ENCODE measurements around the gene IGFBP4. TPM values are rescaled to one million over a fixed set of nuclear protein-coding genes. Genes with fewer than 3 reads are reported as not detected.

The IGFBP4 gene
- total and polyA plus RNA-seq, 10 donors = 49.3 to 537 (median 307) TPM

- peak in 3 of 11 experiments; percentile 7 to 17 (median 14) for TF ChIP-seq CTCF (IDR thresholded peaks at IDR 0.05 in 8 of 11, conservative IDR thresholded peaks at IDR 0.05 in 3 of 11)
- TF ChIP-seq POLR2A (IDR thresholded peaks at IDR 0.05) = no peak
Measured at GRCh38 chr17:40443988-40444899, 994 bp downstream of the IGFBP4 start.

GRCh38 chr17:40445751-40446468 lies 2.7 kb downstream of the IGFBP4 start:
- Histone ChIP-seq H3K4me1 (peaks cover 27 to 93% (median 79%) of the 10 kb centered on the region in 6 donors), H3K4me3 (peak overlapping the region; percentile 39 to 92 (median 75)), H3K36me3 (no peaks in the 10 kb centered on the region), H3K9me3 (no peaks in the 10 kb centered on the region), H3K27ac (peak overlapping the region; percentile 45 to 90 (median 84)), H3K27me3 (replicated peaks in 1 of 7) (peaks cover 0 to 26% (median 3%) of the 10 kb centered on the region in 7 donors)
- peak in 2 of 11 experiments; percentile 7 to 13 for TF ChIP-seq CTCF (IDR thresholded peaks at IDR 0.05 in 8 of 11, conservative IDR thresholded peaks at IDR 0.05 in 3 of 11)
- no peak for TF ChIP-seq POLR2AphosphoS5 (IDR thresholded peaks at IDR 0.05)
- intact Hi-C loops (cut with DNase I; ENCODE audit: low total_unique reads) = no loop called here
- 53 to 75% (median 67%) methylated on average over 11 of the region's 11 CpGs for WGBS, 5 donors
- DNase-seq = no peak

More at GRCh38 chr17:40443988-40444899, 994 bp downstream of the IGFBP4 start:
- Histone ChIP-seq H3K4me3 (peak overlapping the region; percentile 67 to 92 (median 75)), H3K4me1 (peaks cover 25 to 78% (median 68%) of the 10 kb centered on the region in 6 donors), H3K27ac (peak overlapping the region; percentile 60 to 90 (median 86)), H3K9me3 (no peaks in the 10 kb centered on the region), H3K27me3 (replicated peaks in 1 of 7) (peaks cover 0 to 26% (median 3%) of the 10 kb centered on the region in 7 donors), H3K36me3 (no peaks in the 10 kb centered on the region)
- 15 to 30% (median 27%) methylated on average over 6 to 15 of the region's 15 CpGs for WGBS, 5 donors
- no peak for DNase-seq
- intact Hi-C loops (cut with DNase I; ENCODE audit: low total_unique reads) = loop anchor here (5.0 kb wide), 1 partner anchor 88 kb away; no protein-coding TSS in a partner anchor

DNA sequence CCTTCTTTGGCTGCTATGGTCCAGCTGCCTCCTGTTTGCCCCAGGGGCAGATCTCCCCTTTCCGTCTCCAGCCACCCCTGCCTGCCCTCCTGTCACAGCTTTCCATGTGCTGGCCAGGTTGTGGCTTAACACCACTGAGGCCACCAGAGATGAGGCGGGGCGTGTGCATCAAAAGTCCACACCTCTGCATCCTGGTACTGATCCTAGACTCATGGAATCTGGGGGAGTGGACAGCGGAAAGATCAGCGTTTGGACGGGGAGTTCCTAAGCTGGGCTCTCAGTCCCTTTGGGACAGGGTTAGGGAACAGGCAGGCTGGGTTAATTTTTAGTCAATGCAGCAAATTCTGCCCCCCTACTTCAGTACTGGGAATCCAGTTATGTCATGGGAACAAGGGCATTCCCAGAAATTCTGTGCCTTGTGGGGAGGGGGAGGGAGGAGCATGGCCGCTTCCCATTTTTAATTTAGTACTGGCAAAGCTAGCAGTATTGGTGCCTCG lies 3.9 kb downstream of the IGFBP4 start:
- no peak for DNase-seq
- Histone ChIP-seq H3K27me3 (replicated peaks in 1 of 7) (peaks cover 0 to 24% (median 3%) of the 10 kb centered on the region in 7 donors), H3K27ac (peak overlapping the region; percentile 27 to 89 (median 64)), H3K4me3 (peak overlapping the region in 7 of 8 donors; percentile 0 to 92 (median 79)), H3K36me3 (peaks cover 0 to 3% (median 0%) of the 10 kb centered on the region in 6 donors), H3K9me3 (no peaks in the 10 kb centered on the region), H3K4me1 (peaks cover 33 to 97% (median 77%) of the 10 kb centered on the region in 6 donors)
- intact Hi-C loops (cut with DNase I; ENCODE audit: low total_unique reads) = no loop called here
- WGBS, 5 donors = 64 to 80% (median 69%) methylated on average over 8 of the region's 8 CpGs
- no peak for TF ChIP-seq CTCF (IDR thresholded peaks at IDR 0.05 in 8 of 11, conservative IDR thresholded peaks at IDR 0.05 in 3 of 11)
- peak; percentile 40 to 65 (median 47) for TF ChIP-seq POLR2AphosphoS5 (IDR thresholded peaks at IDR 0.05)

Measured in spleen (tissue), 11 donors.